ENCODE results near the gene PYCR2.

PYCR2 gene

DNA sequence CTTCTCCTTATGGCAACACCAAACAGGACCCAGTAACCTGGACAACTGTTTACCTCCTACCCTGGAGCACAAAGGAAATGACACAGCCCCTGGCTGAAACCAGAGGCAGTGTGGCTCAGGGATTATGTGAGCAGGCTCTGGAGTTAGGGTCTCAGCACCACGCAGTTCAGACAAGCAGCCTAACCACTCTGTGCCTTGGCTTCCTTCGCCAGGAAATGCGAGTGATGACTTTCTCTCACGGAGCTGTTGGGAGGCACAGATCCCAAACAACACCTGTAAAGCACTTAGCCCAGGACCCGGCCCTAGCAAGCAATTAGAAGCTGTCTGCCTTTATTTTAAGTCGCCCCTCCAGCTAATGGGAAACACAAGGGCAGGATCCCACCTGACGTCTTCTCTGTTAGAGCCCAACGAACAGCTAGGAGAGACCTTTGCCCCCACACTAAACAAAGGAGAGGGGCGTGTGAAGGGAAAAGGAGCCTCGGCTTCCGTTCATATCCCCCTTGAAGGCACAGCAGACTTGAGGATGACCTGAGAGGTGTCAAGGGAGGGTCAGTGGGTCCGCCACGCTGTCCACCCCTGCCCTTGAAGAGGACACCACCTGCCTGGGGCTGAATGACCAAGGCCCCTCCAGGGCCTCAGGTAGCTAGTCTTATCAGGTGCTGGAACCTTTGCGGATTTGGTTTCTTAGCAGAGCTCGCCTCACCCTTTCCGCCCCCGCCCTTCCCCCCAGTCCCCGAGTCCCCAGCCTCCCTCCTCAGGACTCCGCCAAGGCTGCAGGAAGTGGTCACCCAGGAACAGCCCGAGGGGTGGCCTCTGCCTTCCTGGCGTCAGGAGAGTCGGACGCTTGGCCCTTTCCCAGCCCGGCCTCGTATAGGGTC is 42.7 kb downstream of the PYCR2 start:
- TF ChIP-seq, protein P1, sequence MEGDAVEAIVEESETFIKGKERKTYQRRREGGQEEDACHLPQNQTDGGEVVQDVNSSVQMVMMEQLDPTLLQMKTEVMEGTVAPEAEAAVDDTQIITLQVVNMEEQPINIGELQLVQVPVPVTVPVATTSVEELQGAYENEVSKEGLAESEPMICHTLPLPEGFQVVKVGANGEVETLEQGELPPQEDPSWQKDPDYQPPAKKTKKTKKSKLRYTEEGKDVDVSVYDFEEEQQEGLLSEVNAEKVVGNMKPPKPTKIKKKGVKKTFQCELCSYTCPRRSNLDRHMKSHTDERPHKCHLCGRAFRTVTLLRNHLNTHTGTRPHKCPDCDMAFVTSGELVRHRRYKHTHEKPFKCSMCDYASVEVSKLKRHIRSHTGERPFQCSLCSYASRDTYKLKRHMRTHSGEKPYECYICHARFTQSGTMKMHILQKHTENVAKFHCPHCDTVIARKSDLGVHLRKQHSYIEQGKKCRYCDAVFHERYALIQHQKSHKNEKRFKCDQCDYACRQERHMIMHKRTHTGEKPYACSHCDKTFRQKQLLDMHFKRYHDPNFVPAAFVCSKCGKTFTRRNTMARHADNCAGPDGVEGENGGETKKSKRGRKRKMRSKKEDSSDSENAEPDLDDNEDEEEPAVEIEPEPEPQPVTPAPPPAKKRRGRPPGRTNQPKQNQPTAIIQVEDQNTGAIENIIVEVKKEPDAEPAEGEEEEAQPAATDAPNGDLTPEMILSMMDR (IDR thresholded peaks at IDR 0.05; ENCODE audit: insufficient read depth, low read depth, low read length, missing control alignments) = no peak
- H3K4me3 ChIP-seq (ENCODE audit: low read length) = peak overlapping the region; percentile 85
- DNase-seq (ENCODE audit: low read depth) = peak; percentile 47

DNA sequence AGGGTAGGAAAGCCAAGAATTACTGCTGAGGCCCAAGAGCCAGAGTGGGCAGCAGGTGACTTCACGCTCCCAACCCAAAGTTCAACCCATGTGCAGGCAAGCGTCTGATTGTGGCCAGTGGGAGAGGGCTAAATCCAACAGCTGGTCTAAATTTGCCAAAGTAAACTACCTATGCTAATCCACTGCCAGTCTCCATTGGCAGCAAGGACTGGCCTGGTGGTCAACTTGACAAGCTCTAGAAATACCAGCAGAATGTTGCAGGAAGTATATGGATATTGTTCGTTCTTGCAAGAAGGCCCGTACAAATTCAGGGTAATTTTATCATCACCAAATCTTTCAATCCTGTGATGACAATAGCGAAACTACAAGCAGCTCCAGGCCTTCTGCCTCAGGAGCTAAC is 43.4 kb downstream of the PYCR2 start:
- no peak for DNase-seq (ENCODE audit: low read depth)
- TF ChIP-seq, protein P1 (IDR thresholded peaks at IDR 0.05; ENCODE audit: insufficient read depth, low read depth, low read length, missing control alignments) = no peak
- H3K4me3 ChIP-seq (ENCODE audit: low read length) = no peak overlapping the region

DNA sequence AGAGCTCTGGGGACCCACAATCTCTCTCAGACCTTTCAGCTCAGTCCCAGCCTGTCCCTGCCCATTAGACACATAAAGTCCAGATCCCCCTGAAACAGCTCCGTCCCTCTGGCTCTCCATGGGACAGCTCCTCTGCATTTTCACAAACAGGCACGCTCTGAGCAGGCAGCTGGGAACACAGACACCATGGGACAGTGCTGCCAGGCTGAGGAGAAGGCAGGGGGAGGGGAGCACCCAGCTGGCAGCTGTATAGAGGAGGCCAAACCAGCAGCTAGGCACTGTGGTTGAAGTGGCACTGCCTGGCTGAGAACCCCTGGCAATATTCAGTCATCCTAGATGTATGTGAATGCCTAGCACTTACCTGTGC is 43.8 kb downstream of the PYCR2 start:
- no peak for DNase-seq (ENCODE audit: low read depth)
- H3K4me3 ChIP-seq (ENCODE audit: low read length) = no peak overlapping the region
- TF ChIP-seq, protein P1 (IDR thresholded peaks at IDR 0.05; ENCODE audit: insufficient read depth, low read depth, low read length, missing control alignments) = no peak

DNA sequence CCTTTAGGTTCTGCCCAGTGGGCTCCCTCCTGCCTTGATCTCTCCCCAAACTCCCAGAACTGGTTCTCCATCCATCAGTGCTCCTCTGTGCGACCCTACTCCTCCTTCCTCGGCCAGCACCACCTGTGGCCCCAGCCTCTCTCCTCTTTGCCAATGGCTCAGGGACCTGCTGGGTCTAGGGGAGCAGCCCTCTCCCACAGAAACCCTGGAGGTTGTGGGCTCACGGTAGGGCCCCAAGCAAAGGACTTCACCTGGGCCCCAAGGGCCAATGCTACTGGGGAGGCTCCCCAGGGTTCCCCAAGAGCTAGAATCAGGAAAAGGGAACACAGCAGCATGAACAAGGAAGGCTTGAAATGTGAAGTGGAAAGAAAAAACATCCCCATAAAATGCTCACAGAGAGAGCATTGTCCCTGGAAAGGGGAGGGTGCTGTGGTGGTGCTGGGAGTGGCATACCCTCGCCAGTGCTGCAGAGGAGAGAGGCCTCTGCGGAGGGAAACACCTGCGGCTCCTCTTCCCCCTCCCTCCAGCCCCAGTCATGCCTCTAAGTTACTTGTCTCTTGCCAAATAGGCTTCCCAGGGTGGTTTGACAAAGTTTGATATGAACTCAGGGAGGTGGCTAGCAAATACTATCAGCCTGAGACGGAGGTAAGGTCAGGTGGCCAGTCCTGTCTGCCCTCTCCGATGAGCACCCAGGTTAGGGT is 44.4 kb downstream of the PYCR2 start:
- DNase-seq (ENCODE audit: low read depth) = no peak
- TF ChIP-seq, protein P1 (IDR thresholded peaks at IDR 0.05; ENCODE audit: insufficient read depth, low read depth, low read length, missing control alignments) = no peak
- no peak overlapping the region for H3K4me3 ChIP-seq (ENCODE audit: low read length)

DNA sequence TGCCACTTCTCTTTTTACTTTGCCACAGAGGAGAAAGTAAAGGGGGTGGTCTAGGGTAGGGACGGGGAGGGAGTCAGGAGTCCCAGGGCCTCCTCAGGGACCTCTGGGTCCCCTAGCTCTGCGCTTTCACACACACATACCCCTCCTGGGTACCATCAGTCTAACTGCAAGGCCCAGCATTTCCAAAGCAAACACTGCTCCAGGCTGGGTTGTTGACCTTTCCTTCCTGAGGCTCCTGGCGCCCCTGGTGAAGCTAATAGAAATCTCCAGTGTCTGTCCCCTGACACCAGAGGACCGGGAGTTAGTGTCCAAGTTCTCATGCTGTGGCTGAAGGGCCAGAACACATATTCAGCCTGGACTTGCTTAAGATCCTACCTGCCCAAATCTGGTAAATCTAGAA is 45.8 kb downstream of the PYCR2 start:
- TF ChIP-seq, protein P1 (IDR thresholded peaks at IDR 0.05; ENCODE audit: insufficient read depth, low read depth, low read length, missing control alignments) = no peak
- H3K4me3 ChIP-seq (ENCODE audit: low read length) = no peak overlapping the region
- no peak for DNase-seq (ENCODE audit: low read depth)

DNA sequence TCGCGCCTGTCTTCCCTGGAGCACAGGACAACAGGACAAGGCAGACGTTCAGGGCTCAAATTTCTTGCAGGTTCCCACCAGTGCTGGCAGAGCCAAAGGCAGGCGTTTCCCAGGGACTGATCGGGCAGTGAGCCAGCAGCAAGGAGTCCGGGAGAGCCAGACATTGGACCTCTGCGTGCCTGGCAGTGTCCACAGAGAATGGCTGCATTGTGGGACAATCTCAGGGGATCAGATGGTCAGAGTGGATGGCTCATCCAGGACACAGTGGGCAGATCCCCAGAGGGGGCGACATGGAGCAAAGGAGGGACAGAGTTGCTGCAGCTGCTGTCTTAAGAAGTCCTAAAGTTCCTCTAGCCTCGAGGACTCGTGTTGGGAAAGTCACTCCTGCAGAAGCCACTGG is 46.5 kb downstream of the PYCR2 start:
- no peak overlapping the region for H3K4me3 ChIP-seq (ENCODE audit: low read length)
- TF ChIP-seq, protein P1 (IDR thresholded peaks at IDR 0.05; ENCODE audit: insufficient read depth, low read depth, low read length, missing control alignments) = peak; percentile 45
- no peak for DNase-seq (ENCODE audit: low read depth)
